Stimulated activated naive CD4-positive, alpha-beta T cell (primary cell): Measurements from ENCODE around the gene ADORA2B.
"Not testable (repeated sequence)": the region's sequence is repeated elsewhere in the genome, so short reads cannot be mapped to it uniquely, and the experiment has no call there.

Experiments used
- DNase-seq, 6 experiments: peaks; one replicate each; lab custom pipeline; 2025; lab: John Stamatoyannopoulos, UW

Gene ADORA2B

DNA sequence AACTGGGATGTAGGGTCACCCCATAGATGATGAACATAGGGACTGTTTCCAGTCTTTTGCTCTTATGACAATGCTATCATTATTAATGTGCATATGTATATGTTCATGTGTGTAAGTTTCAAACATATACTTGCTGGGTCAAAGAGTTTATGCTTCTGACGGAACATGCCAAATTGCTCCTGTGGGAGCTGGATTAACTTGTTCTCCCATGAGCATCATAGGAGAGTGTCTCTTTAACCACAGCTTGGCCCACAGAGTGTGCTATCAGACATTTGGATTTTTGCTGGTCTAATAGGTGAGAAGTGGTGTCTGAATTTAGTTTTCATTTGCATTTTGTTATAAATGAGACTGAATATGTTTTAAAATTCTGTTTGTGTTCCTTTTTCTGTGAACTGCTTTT, 22.3 kb upstream of the ADORA2B start:
- no peak for DNase-seq

DNA sequence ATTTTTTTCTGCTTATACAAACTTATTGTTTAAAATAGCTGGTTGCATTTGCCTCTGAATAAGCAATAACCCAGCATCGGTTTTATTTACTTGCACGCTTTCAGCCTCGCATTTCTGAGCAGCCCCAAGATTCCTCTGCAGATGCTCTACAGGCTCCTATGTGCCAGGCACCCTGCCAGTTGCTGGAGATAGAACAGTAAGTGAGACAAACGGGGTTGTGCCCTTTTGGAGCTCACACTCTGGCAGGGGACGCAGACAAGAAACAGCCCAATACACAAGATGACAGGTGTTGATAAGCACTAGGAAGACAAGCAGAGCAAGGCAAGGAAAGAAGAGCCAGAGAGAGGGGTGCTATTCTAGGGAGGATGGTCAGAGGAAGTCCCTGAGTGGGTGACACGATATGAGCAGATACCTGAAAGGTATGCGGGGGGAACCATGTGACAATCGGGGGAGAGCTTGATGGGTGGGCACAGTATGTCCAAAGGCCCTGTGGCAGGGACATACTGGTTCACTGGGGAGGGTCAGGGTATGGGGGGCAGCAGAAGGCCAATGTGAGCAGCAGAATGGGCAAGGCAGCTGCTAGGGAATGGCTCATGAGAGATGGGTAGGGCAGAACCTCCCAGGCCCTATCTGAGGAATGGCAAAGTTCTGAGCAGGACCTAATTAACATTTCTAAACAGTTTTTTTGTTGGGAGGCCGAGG, 18.7 kb upstream of the ADORA2B start:
- DNase-seq, result no peak

DNA sequence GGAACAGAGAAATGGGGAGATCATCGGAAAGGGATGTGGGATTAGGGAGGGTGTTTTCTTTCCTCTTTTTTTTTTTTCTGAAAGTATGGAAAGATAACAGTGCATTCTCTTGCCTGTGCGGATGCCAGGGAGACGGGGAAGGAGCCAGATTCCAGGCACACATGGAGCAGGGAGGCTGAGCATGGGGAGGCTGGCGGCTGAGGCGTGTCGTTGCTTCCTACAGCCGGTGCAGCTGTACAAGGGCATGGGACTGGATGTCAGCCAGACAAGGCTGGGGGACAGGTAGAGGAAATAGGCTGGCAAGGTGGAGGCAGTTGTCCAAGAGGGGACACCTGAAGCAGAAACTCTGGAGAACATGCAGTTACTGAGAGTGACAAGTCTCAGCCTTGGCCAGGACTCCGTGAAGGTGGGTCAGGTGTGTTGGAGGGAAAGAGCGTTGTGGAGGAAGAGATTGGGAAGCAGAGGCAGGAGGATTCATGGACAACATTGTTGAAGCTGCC, 16.6 kb upstream of the ADORA2B start:
- DNase-seq, result no peak

DNA sequence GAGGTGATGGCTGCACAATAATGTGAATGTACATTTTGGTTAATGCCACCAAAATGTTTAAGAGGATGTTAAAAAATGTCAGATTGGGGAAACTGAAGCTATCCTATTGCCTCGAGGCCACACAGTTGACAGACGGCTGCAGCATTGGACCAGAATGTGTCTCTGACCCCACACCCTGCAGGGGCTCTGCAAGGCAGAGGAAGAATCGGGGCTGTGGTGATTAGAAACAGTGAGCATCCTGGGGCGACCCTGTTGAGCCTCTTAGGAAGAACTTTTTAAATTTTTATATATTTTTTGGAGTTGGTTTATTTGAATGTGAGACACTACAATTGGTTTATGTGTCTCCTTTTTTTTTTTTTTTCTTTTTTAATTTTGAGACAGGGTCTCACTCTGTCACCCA, 15.0 kb upstream of the ADORA2B start:
- DNase-seq, result no peak

DNA sequence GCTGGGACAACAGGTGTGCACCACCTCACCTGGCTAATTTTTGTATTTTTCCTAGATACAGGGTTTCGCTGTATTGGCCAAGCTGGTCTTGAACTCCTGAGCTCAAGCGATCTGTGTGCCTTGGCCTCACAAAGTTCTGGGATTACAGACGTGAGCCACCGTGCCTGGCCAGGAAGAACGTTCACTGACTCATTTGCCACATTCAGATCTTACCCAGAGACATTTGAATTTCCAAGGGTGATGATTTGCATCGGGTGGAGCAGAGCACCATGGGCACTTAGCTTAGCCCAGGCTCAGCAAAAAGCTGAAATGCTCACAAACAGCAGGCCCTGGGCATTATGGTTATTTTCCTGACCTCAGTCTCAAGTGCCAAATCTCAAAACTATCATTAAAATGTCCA, 14.5 kb upstream of the ADORA2B start:
- no peak for DNase-seq

DNA sequence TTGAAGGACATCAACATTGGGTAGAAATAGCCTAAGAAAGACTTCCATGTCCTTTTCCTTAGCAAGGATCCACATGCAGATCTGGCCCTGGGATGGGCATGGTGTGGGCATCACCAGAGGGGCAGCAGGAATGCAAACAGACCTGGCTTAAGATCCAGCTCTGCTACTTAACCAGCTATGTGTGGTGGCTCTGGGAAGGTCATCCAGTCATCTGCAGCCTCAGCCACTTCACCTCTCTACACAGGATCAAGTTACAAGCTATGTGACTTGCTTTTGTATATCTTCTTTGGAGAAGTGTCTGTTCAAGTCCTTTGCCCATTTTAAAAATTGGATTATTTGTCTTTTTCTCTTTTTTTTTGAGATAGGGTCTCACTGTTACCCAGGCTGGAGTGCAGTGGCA, 13.5 kb upstream of the ADORA2B start:
- no peak for DNase-seq

DNA sequence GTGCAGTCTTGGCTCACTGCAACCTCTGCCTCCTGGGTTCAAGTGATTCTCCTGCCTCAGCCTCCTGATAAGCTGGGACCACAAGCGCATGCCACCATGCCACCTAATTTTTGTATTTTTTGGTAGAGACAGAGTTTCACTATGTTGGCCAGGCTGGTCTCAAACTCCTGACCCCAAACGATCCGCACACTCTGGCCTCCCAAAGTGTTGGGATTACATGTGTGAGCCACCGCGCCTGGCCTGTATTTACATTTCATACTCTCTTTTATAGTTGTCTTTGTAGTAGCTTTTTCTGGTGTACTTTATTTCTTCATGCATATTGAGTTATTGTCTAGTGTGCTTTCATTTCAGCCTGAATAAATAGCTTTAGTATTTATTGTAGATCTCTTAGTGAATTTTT, 10.1 kb upstream of the ADORA2B start:
- no peak for DNase-seq

DNA sequence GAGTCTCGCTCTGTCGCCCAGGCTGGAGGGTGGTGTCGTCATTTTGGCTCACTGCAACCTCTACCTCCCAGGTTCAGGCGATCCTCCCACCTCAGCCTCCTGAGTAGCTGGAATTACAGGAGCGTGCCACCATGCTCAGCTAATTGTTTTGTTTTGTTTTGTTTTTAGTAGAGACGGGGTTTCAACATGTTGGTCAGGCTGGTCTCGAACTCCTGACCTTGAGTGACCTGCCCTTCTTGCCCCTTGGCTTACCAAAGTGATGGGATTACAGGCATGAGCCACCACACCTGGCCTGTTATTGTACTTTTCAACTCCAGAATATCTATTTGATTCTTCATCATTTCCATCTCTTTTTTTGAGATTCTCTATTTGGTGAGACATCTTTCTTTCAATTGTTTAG, 9.0 kb upstream of the ADORA2B start:
- DNase-seq, result no peak

DNA sequence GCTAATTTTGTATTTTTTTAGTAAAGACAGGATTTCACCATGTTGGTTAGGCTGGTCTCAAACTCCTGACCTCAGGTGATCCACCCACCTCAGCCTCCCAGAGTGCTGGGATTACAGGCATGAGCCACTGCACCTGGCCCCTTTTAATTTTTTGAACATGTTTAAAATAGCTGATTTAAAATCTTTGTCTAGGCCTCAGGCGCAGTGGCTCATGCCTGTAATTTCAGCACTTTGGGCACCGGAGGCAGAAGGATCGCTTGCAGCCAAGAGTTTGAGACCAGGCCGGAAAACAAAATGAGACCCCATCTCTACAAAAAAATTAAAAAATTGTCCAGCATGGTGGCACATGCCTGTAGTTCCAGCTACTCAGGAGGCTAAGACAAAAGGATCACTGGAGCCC, 8.4 kb upstream of the ADORA2B start:
- DNase-seq, result not testable (repeated sequence)

DNA sequence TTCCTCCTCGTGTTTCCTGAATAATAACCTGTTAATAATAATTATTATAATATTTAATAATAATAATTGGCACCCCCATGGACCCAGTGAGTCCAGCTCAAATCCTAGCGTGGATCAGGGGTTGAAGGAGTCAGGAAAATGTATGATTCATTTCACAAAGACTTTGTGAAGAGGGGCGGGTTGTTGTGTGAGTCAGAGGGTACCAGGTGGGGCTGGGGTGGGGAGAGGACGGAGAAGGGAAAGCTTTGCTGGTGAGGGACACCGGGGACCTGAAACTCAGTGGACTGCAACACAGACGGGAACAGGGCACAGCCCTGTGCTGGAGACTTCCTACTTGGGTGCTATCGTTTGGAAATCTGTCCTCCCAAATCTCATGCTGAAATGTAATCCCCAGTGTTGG, 3.1 kb upstream of the ADORA2B start:
- no peak for DNase-seq

DNA sequence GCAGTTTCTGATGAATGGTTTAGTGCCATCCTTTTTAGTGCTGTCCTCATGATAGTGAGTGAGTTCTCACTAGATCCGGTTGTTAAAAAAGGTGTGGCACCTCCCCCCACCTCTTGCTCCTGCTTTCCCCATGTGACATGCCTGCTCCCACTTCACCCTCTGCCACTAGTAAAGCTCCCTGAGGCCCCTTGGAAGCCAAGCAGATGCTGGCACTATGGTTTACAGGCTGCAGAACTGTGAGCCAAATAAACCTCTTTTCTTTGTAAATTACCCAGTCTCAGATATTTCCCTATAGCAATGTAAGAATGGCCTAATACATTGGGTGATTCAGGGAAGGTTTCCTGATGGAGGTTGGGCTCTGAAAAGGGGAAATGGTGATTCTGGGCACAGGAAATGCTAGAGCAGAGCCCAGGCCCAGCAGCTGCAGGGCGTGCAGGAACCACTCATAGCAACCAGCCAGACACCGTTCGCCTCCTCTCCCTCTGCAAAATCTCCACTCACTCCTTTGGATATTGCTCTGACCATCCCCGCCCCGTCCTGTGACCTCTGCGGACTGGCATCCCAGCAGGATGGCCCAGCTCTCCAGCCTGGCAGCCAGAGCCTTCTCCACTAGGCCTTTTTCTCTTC, 2.6 kb upstream of the ADORA2B start:
- no peak for DNase-seq

DNA sequence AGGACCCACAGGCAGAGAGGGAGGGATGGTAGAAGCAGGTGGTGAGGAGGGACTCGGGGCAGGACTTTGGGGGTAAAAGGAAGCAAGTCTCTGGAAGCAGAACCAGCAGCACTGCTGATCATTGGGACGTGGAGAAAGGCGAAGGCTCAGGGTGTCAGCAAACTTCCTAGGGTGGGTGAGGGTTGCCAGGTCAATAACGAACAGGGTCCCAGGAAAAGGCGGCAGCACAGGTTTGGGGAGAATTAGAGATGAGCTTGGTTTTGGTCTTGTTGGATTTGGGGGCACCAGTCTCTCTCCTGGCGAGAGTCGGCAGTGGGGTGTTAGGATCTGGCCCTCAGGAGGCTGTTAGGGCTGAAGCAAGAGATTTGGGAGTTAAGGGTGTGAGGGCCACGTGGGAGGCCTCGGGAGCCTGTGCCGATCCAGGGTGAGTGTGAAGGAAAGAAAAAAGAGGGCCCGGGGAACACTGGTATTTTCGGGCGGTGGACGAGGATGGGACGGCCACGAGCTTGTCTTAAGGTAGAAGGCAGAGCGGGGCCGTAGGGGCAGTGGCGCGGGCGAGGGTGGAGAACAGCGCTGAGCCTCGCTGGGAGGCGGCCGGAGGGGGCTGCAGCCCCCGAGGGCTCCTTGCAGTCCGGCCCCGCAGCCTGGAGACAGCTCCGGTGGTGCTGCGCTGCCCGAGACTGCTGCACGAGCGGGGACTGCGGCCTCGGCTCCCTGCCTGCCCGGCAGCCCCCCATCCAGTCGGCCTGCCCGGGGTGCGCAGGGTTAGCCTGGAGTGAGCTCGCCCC, 765 bp upstream of the ADORA2B start:
- DNase-seq, result no peak

DNA sequence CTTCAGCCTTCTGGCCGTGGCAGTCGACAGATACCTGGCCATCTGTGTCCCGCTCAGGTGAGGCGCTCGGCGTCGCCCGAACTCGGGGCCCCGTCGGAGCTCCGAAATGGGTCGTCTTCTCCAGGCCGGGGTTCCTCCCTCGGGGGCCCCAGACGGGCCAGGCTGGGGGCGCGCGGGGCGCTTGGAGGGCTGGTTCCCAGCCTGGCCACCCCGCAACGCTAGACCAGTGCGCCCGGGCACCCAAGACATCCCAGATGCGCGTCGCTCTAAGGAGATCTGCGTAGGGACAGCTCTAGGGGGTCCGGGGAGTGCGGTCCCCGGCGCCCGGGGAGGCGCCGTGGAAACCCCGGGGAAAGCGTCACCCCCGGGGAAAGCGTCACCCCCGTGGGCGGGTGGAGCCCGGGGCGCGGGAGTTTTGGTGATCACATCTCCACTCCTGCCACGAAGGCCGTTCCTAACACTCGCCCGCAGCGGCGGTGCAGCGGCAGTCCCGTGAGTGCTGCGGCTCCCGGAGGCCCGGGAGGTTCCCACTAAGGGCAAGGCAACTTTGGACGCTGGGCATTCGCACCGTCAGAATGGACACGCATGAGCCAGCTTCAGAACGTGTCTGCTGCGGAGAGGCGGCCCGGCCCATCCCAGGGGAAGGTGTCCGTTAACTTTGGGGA, 729 bp downstream of the ADORA2B start:
- no peak for DNase-seq

DNA sequence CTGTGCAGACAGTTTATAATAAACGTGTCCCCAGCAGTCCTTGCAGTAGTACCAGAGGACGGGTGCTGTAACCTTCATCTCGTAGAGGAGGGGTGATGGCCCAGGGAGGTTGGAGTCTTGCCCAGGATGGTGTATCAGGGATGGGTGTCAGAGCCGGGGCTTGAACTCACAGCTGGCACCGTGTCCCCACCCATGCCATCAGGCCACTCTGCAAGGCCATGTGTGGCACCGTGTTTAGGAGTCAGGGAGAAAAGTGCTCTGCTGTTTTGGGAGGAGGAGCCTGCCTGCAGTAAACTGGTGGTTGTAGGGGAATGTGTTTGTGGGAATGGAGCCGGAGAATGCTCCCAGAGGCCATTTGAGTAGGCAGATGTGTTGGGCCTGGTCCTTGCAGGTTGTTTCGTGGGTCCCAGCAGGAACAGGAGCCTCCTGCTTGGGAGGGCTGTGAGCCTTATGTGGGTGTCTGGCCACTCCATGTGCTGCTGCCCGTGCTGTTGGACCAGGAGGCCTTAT, 1.7 kb downstream of the ADORA2B start:
- DNase-seq, result no peak

DNA sequence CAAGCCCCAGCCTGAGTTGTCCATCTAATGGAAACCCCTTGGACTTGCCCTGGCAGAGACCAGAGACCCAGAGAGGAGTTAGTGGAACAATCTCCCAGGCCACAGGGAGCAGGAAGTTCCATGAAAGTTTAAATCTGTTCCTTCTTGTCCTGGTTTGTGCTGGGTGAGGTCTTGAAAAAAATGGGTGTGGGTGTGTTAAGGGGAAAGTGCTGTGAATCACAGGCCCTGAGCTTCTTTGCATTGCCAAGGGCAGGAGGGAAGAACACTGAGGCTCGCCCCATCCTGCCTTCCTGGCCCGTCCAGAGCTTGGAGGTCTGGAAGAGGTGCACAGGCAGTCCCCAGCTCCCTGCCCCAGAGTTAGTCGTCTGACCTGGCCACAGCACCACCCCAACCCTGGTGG, 2.3 kb downstream of the ADORA2B start:
- no peak for DNase-seq

DNA sequence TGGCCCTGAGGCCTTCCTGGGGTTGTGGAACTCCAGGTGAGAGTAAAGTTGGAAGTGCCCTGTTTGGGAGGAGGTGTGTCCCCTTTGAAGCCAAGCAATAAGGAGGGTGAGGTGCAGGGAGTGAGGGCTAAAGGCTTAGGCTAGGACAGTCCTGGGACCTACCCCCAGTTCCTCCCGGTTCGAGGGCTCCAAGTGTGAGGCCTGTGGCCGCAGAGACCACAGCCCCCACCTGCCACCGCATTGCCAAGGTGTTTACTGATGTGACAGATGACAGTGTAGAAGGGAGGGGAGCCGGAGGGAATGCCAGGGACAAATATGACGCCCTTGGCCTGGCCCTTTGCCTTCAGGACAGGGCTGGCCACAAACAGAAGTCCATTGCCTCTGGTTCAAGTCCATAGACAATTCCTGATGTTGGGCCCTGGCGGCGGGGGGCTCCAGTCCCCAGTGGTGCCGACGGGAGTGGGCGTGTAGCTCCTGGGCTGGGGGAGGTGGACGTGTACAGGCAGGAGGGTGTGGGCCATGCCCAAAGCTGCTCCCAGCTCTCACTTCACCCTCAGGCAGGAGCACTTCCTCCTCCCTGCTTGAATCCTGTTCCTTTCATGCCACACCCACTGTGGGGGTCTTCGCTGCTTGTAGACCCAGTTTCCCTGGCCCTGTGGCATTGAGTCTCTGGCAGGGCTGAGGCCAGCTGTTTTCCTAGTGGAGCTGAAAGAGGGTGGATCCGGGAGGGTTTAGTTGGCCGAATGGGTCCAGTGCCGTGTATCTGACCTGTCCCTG, 3.2 kb downstream of the ADORA2B start:
- DNase-seq, result no peak

DNA sequence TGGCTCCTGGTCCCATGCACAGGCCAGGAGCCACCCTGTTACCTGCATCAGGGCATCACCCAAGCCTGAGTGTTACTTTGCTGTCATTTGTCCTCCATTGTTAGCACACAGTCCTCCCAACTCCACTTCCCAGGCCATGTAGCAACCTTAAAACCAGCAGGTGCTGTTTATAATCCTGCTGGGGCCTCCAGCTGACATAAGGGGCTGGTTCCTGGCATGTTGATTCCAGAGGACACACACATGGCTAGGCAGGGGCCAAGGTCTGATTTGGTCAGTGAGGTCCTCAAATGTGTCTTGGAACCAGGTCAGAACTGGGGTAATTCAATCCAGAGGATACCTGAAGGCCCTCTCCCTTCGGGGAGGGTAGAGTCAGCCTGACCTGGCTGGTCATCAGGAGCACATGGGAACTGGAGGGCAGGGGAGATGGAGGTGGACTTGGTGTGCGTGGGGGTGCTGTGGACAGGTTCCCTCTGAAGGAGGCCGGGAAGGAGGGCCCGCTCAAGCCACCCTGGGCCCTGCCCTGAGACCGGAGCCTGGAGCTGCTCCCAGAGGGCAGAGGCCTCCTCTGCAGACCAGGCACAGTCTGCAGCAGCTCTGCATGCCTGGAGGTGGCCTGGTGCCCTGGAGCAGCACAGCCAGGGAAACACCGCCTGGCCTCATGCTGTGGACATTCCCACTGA, 6.6 kb downstream of the ADORA2B start:
- no peak for DNase-seq

DNA sequence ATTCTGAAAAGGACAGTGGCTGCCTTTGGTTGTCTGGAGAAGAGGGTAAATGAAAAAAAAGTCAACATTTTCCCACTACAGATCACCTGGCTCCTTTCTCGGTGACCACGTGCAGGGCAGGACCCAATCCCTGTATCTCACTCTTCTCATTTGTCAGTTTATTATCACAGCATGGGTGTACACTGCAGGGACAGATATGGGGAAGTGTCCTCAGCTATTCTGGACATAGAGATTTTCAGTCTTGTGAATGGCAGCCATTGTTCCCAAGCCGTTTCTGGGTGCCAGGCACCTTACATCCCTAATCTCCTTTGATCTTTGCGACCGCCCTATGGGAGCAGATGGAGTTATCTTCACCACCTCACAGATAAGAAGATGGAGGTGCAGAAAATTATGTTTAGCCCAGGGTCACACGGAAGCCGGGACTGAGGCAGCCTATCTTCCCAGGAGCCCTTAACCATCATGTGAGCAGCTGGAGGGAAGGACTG, 7.2 kb downstream of the ADORA2B start:
- DNase-seq, result no peak

DNA sequence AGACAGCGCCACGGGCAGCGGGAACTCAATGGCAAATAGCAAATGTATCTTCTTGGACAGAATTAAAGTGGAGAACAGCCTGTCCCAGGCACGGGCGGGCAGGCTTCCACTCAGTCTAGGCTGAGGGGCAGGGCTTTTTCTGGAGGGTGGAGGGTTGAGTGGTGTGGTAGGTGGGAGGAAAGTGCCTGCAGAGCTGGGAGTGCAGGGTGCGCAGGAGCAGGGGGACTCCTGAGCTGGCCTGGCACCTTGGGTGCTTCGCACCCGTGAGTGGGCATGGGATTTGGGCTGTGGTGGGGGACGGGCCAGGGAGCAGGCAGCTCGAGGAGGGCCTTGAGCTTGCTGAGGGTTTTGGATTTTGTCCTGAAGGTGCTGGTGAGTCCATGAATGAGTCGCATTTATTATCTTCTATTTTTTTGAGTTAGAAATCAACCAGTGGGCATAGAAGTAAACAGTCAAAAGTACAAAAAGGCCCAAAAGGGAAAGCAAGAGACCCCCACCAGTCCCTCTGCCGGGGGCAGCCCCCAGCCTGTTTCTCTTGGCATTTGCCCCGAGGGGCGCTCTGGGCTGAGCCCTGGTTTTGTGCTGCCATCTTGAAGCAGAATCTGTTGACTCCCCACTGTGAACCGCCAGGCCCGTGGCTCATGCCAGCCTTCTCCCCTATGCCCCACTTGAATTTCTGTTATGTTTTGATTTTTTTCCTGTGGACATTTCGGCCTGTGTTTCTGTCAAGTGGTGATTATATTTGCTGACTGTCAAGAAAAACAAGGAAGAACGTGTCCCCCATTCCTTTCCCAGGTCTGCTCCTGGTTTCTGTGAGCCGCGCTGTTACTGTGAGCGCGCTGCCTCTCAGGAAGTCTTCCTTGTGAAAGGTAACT, 8.2 kb downstream of the ADORA2B start:
- DNase-seq, result no peak

DNA sequence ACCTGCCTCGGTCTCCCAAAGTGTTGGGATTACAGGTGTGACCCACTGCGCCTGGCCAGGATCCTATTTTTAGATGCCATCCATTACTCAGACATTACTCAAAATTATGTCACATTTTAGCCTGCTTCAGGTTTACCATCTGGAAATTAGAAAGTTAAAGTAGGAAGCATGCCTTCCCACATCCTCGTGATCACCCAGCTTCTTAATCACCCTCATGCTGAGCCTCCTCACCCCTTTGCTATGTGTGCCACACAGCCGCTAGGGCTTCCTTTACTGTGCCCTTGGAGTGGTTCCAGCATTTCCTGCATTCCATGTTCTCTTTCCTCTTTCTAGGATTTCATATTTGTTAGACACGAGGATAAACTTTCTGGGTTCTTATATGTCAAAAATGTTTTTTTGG, 9.3 kb downstream of the ADORA2B start:
- no peak for DNase-seq
